Cardiac fibroblast (primary cell): Measurements from ENCODE around the gene CD2BP2.

Source experiments
- DNase-seq, 2 donors: peaks; one replicate each; pipeline versions ENCODE4 v3.0.0 to v3.0.0-alpha.2; 2010; ENCODE audit warnings: low read depth in 2 of 2
- H3K4me3 ChIP-seq, 2 donors: replicated peaks in 1 of 2; 1 replicate in 1 of 2; 2 replicates in 1 of 2; pipeline ENCODE4 v1.5.1; 2011; ENCODE audit warnings: low read depth in 2 of 2, low read length in 2 of 2, mild to moderate bottlenecking in 2 of 2, moderate library complexity in 1 of 2
- CTCF ChIP-seq: IDR thresholded peaks from one replicate; pipeline ENCODE4 v1.5.1; 2011; ENCODE audit warnings: low read depth, mild to moderate bottlenecking, low read length, inconsistent platforms

CD2BP2 gene

GRCh38 chr16:30378236-30379157 lies 23.4 kb upstream of the CD2BP2 start:
- DNase-seq, result peak; percentile 98 to 99
- TF ChIP-seq CTCF, result peak; percentile 29
- peak overlapping the region; percentile 68 to 73 for H3K4me3 ChIP-seq

- H3K4me3 ChIP-seq, result peak overlapping the region; percentile 56 to 57
- DNase-seq, result peak; percentile 86 to 94
Measured at GRCh38 chr16:30377812-30378235, 22.7 kb upstream of the CD2BP2 start.

GRCh38 chr16:30377050-30377811 lies 22.1 kb upstream of the CD2BP2 start:
- DNase-seq, result no peak
- TF ChIP-seq CTCF, result no peak
- peak overlapping the region; percentile 56 to 57 for H3K4me3 ChIP-seq

More at GRCh38 chr16:30377812-30378235, 22.7 kb upstream of the CD2BP2 start:
- no peak for TF ChIP-seq CTCF

- H3K4me3 ChIP-seq, result no peak overlapping the region
- TF ChIP-seq CTCF, result no peak
- no peak for DNase-seq
Measured at GRCh38 chr16:30376461-30376902, 21.4 kb upstream of the CD2BP2 start.

GRCh38 chr16:30375864-30376263 lies 20.8 kb upstream of the CD2BP2 start:
- no peak for DNase-seq
- TF ChIP-seq CTCF, result no peak
- H3K4me3 ChIP-seq, result no peak overlapping the region

- H3K4me3 ChIP-seq, result no peak within 1 kb of the TSS
- TF ChIP-seq CTCF, result no peak
Measured at GRCh38 chr16:30374538-30374937, 19.4 kb upstream of the CD2BP2 start, which contains the start of gene MYL11. MYL11 (plus strand) TSS chr16:30374802; CDS start chr16:30374858, 56 bp downstream.

More at GRCh38 chr16:30374538-30374937, 19.4 kb upstream of the CD2BP2 start, which contains the start of gene MYL11:
- DNase-seq, result no peak
